Measurements from ENCODE around the gene CEP112.

Gene CEP112

DNA sequence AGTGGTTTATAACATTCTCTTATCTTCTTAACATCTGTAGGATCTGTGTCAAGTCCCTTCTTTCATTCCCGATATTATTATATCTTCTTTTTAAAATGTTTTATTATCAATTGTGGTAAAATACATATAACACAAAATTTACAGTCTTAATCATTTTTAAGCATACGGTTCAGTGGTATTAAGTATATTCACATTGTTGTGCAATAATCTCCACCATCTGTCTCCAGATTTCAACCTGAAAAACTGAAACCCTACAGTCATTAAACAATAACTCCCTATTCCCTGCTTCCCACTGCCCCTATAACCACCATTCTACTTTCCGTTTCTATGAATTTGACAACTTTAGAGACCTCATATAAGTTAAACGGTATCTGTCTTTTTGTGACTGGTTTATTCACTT lies 45.5 kb downstream of the CEP112 start:
- Mint-ChIP-seq H3K36me3 (no peaks in the 10 kb centered on the region), H3K4me3 (no peak overlapping the region), H3K27ac (no peak overlapping the region), H3K9me3 (no peaks in the 10 kb centered on the region), H3K4me1 (peaks cover 12% of the 10 kb centered on the region), H3K27me3 (no peaks in the 10 kb centered on the region)
- no peak for ATAC-seq

DNA sequence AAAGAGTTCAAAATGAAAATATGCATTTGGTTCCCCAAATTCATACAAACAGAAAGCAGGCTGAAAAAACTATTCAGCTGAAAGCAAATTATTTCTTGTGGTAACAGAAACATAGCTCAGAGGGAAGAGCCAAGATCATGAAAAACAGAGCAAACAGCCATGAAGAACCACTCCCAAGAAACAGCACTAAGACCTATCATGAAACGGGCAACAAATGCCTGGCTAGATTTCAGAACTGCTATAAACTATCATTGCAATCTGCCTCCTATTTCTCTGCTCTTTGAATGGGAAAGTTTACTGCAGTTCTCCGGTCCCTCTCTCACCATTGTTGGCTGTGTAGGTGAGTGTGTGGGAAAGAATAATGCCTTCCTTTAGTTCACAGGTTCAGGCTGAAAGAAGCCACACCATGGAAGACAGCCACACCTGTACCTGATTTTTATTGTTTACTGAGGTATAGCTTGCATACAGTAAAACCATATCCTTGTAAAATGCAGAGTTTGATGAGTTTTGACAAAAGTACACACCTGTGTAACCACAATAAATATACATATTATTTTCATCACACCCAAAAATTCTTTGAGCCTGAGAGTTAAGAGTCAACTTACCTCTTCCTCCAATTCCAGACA lies 48.2 kb downstream of the CEP112 start:
- Mint-ChIP-seq H3K9me3 (peaks cover 4% of the 10 kb centered on the region), H3K36me3 (peaks cover 4% of the 10 kb centered on the region), H3K27me3 (no peaks in the 10 kb centered on the region), H3K4me3 (no peak overlapping the region), H3K27ac (no peak overlapping the region), H3K4me1 (peaks cover 11% of the 10 kb centered on the region)
- no peak for ATAC-seq

GRCh38 chr17:66142428-66142827 lies 49.5 kb downstream of the CEP112 start:
- Mint-ChIP-seq H3K4me1 (peaks cover 22% of the 10 kb centered on the region), H3K9me3 (peaks cover 12% of the 10 kb centered on the region), H3K36me3 (peaks cover 13% of the 10 kb centered on the region), H3K27ac (no peak overlapping the region), H3K4me3 (no peak overlapping the region), H3K27me3 (no peaks in the 10 kb centered on the region)
- no peak for ATAC-seq

GRCh38 chr17:66138120-66138519 lies 53.8 kb downstream of the CEP112 start:
- Mint-ChIP-seq H3K4me1 (peaks cover 22% of the 10 kb centered on the region), H3K9me3 (peaks cover 21% of the 10 kb centered on the region), H3K36me3 (peaks cover 17% of the 10 kb centered on the region), H3K27me3 (no peaks in the 10 kb centered on the region), H3K4me3 (no peak overlapping the region), H3K27ac (no peak overlapping the region)
- ATAC-seq, result no peak

GRCh38 chr17:66135896-66136295 lies 56.0 kb downstream of the CEP112 start:
- no peak overlapping the region for H3K4me3 Mint-ChIP-seq
- no peaks in the 10 kb centered on the region for H3K27me3 Mint-ChIP-seq
- no peak overlapping the region for H3K27ac Mint-ChIP-seq
- peaks cover 16% of the 10 kb centered on the region for H3K4me1 Mint-ChIP-seq
- ATAC-seq, result no peak
- H3K36me3 Mint-ChIP-seq, result peaks cover 17% of the 10 kb centered on the region
- peaks cover 21% of the 10 kb centered on the region for H3K9me3 Mint-ChIP-seq

DNA sequence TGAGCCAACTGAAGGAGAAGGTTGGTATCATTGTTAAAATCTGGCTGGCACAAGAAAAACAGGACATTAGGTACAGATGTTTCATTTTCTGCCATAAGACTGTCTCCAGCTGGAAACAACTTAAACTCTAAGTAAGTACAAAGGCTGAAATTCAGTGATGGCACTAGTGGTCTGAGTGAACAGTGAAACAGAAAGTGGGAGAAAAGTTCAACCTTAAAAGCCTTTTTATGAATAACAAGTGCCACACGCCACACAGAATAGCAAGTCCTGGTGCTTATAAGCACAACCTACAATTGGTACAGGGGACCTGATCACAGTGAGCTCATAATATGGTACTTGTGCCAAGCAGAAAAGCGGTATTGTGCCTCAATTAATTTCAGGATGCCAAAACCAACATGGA lies 56.7 kb downstream of the CEP112 start:
- ATAC-seq, result no peak
- H3K9me3 Mint-ChIP-seq, result peaks cover 21% of the 10 kb centered on the region
- peaks cover 16% of the 10 kb centered on the region for H3K4me1 Mint-ChIP-seq
- no peak overlapping the region for H3K4me3 Mint-ChIP-seq
- peaks cover 17% of the 10 kb centered on the region for H3K36me3 Mint-ChIP-seq
- no peaks in the 10 kb centered on the region for H3K27me3 Mint-ChIP-seq
- H3K27ac Mint-ChIP-seq, result no peak overlapping the region

- no peak overlapping the region for H3K27ac Mint-ChIP-seq
- H3K4me3 Mint-ChIP-seq, result no peak overlapping the region
- H3K27me3 Mint-ChIP-seq, result peaks cover 15% of the 10 kb centered on the region
- no peaks in the 10 kb centered on the region for H3K36me3 Mint-ChIP-seq
- no peaks in the 10 kb centered on the region for H3K4me1 Mint-ChIP-seq
- H3K9me3 Mint-ChIP-seq, result no peaks in the 10 kb centered on the region
- no peak for ATAC-seq
Measured at GRCh38 chr17:66129759-66130158, 62.2 kb downstream of the CEP112 start.

DNA sequence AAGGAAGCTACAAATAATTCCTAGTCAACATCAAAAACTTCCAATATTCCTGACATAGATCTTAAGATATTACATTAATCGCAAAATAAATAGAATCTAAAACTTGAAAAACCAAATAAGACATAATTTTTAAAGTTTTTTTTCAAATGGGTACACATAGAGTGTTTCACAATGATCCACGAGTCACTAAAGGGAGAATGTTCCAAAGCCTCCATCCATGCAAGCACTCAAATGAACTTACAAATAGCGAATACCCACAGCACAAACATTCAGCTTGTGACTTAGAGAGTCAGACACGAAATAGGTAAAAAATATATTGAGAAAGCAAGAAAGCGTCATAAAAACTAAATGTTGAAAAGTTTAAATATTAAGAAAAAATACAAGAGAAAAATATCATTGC lies 65.7 kb downstream of the CEP112 start:
- no peak for ATAC-seq
- Mint-ChIP-seq H3K4me3 (no peak overlapping the region), H3K9me3 (no peaks in the 10 kb centered on the region), H3K36me3 (no peaks in the 10 kb centered on the region), H3K27me3 (peaks cover 15% of the 10 kb centered on the region), H3K4me1 (no peaks in the 10 kb centered on the region), H3K27ac (no peak overlapping the region)

DNA sequence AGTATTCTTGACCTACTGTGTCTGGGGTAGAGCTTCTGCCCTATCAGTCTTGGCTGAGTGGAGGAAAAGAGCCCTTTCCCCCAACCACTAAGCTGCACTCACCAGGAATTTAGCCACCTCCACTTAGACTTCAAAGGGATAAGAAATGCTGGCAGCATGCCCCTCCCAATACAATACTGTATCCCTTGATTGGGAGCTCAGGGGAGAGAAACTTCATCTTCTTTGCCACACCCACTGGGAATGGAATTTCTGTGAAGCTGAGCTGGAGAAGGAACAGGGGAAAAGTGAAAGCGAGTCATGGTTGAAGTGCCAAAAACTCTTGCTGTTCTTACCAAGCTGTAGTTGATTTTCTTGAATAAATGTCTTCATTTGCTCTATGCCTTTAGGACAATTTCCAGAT lies 68.8 kb downstream of the CEP112 start:
- Mint-ChIP-seq H3K4me3 (no peak overlapping the region), H3K27me3 (peaks cover 15% of the 10 kb centered on the region), H3K36me3 (no peaks in the 10 kb centered on the region), H3K9me3 (no peaks in the 10 kb centered on the region), H3K4me1 (no peaks in the 10 kb centered on the region), H3K27ac (no peak overlapping the region)
- no peak for ATAC-seq

- no peak overlapping the region for H3K4me3 Mint-ChIP-seq
- H3K36me3 Mint-ChIP-seq, result no peaks in the 10 kb centered on the region
- H3K9me3 Mint-ChIP-seq, result peaks cover 4% of the 10 kb centered on the region
- H3K4me1 Mint-ChIP-seq, result no peaks in the 10 kb centered on the region
- H3K27me3 Mint-ChIP-seq, result no peaks in the 10 kb centered on the region
- ATAC-seq, result no peak
- no peak overlapping the region for H3K27ac Mint-ChIP-seq
Measured at GRCh38 chr17:66115246-66115645, 76.7 kb downstream of the CEP112 start.

GRCh38 chr17:66114609-66115008 lies 77.3 kb downstream of the CEP112 start:
- ATAC-seq, result no peak
- Mint-ChIP-seq H3K36me3 (no peaks in the 10 kb centered on the region), H3K9me3 (peaks cover 4% of the 10 kb centered on the region), H3K27me3 (no peaks in the 10 kb centered on the region), H3K4me3 (no peak overlapping the region), H3K27ac (no peak overlapping the region), H3K4me1 (no peaks in the 10 kb centered on the region)

GRCh38 chr17:66107731-66108130 lies 84.2 kb downstream of the CEP112 start:
- H3K9me3 Mint-ChIP-seq, result peaks cover 16% of the 10 kb centered on the region
- H3K27ac Mint-ChIP-seq, result no peak overlapping the region
- ATAC-seq, result no peak
- H3K4me1 Mint-ChIP-seq, result no peaks in the 10 kb centered on the region
- peaks cover 5% of the 10 kb centered on the region for H3K36me3 Mint-ChIP-seq
- H3K27me3 Mint-ChIP-seq, result no peaks in the 10 kb centered on the region
- no peak overlapping the region for H3K4me3 Mint-ChIP-seq

DNA sequence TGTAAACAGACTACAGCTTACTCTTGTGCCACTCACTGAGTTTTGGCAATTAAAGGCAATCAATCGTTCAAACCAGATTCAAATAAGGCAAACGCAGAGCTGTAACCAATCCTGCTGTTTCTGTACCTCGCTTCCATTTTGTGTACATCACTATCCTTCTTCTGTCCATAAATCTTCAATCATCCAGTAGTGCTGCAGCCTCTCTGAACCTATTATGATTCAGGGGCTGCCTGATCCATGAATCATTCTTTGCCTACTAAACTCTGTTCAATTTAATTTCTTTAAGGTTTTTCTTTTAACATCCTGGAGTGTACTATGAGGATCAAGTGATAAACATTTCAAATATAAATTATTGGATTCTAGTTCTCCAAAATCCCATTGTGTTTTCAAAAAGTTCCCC lies 93.9 kb downstream of the CEP112 start:
- ATAC-seq, result no peak
- Mint-ChIP-seq H3K27ac (no peak overlapping the region), H3K4me3 (no peak overlapping the region), H3K4me1 (no peaks in the 10 kb centered on the region), H3K36me3 (peaks cover 6% of the 10 kb centered on the region), H3K27me3 (peaks cover 8% of the 10 kb centered on the region), H3K9me3 (peaks cover 4% of the 10 kb centered on the region)

- Mint-ChIP-seq H3K4me1 (no peaks in the 10 kb centered on the region), H3K36me3 (peaks cover 14% of the 10 kb centered on the region), H3K4me3 (no peak overlapping the region), H3K27me3 (peaks cover 3% of the 10 kb centered on the region), H3K27ac (no peak overlapping the region), H3K9me3 (peaks cover 12% of the 10 kb centered on the region)
- ATAC-seq, result no peak
Measured at GRCh38 chr17:66094727-66095126, 97.2 kb downstream of the CEP112 start.

- ATAC-seq, result no peak
- Mint-ChIP-seq H3K27ac (no peak overlapping the region), H3K4me3 (no peak overlapping the region), H3K9me3 (peaks cover 15% of the 10 kb centered on the region), H3K4me1 (no peaks in the 10 kb centered on the region), H3K27me3 (no peaks in the 10 kb centered on the region), H3K36me3 (peaks cover 24% of the 10 kb centered on the region)
Measured at GRCh38 chr17:66091445-66092080, 100.4 kb downstream of the CEP112 start.

- Mint-ChIP-seq H3K36me3 (peaks cover 24% of the 10 kb centered on the region), H3K27ac (no peak overlapping the region), H3K9me3 (peaks cover 15% of the 10 kb centered on the region), H3K4me3 (no peak overlapping the region), H3K27me3 (no peaks in the 10 kb centered on the region), H3K4me1 (no peaks in the 10 kb centered on the region)
- no peak for ATAC-seq
Measured at GRCh38 chr17:66089764-66090163, 102.2 kb downstream of the CEP112 start.

All from stimulated activated memory B cell treated with anti-CD40 and anti-IgM and Interleukin-4, amounts not matched to agents 10 μg/mL and 1 μg/mL and 100 μg/mL, for 72 hours (primary cell).